H1 (cell line): ENCODE measurements around the gene CKAP5. TPM values are rescaled to one million over a fixed set of nuclear protein-coding genes. Genes with fewer than 3 reads are reported as not detected.

ENCODE experiments used
- ASH2L ChIP-seq: fragments of 200-600, 300-600 bp; sonication (generic); IDR thresholded peaks from one replicate; pipeline ENCODE4 v1.7.1; 2017; ENCODE audit warnings: low read length
- EP300 ChIP-seq, 2 experiments: IDR thresholded peaks; 1 replicate in 1 of 2; 2 replicates in 1 of 2; pipeline ENCODE4 v1.6.1; 2011 to 2012; ENCODE audit warnings: low read depth in 2 of 2, low read length in 2 of 2, mild to moderate bottlenecking in 2 of 2, borderline replicate concordance in 1 of 2, inconsistent platforms in 1 of 2, moderate library complexity in 1 of 2
- FOSL1 ChIP-seq: IDR thresholded peaks from 2 replicates; pipeline ENCODE4 v1.6.1; 2011; ENCODE audit warnings: mild to moderate bottlenecking, low read depth, low read length, moderate library complexity; ENCODE audit not compliant: insufficient read depth
- HDAC2 ChIP-seq, 2 experiments: fragments of 300-600 bp in 1 of 2; sonication (generic) in 1 of 2; IDR thresholded peaks; 2 replicates each; pipeline ENCODE4 v1.6.1; 2011 to 2012; ENCODE audit warnings: low read depth in 2 of 2, low read length in 2 of 2, mild to moderate bottlenecking in 2 of 2, moderate library complexity in 2 of 2, borderline replicate concordance in 1 of 2, inconsistent platforms in 1 of 2
- RBBP5 ChIP-seq: IDR thresholded peaks from 2 replicates; pipeline ENCODE4 v1.7.1; 2012; ENCODE audit warnings: low read depth, mild to moderate bottlenecking, inconsistent platforms, low read length, moderate library complexity, borderline replicate concordance
- RFX5 ChIP-seq: IDR thresholded peaks from 2 replicates; pipeline ENCODE4 v1.6.1; 2011; ENCODE audit warnings: low read depth, low read length, improper control_type of control experiment, borderline replicate concordance
- TCF12 ChIP-seq: IDR thresholded peaks from 2 replicates; pipeline ENCODE4 v1.6.1; 2011; ENCODE audit warnings: low read depth, mild to moderate bottlenecking, low read length
- polyA plus RNA-seq, 7 experiments: library from polyadenylated mRNA; depleted of rRNA in 3 of 7; stranded (reverse) in 5 of 7; unstranded in 2 of 7; fragments of >200 nt in 5 of 7; fragments of 200-250 nt in 2 of 7; gene quantifications; 1 replicate in 5 of 7; 2 replicates in 1 of 7; 4 replicates in 1 of 7; pipeline versions ENCODE4 v1.2.1 to v1.2.3, GENCODE V29; 2011 to 2013; ENCODE audit warnings: missing spikeins in 2 of 7, mixed read lengths in 2 of 7
- total RNA-seq: library from RNA; stranded (reverse); fragmentation: NEBNext Ultra II Directional; extraction: Animal tissue kit (Norgen Biotek cat#: 25700); gene quantifications from 2 replicates; pipeline ENCODE4 v1.2.1, GENCODE V29; 2021
- TF ChIP-seq, protein P1 (sequence below): fragments of 300-600 bp; sonication (generic); IDR thresholded peaks from 2 replicates; pipeline ENCODE4 v1.7.1; 2012; ENCODE audit warnings: low read length, moderate library complexity, mild to moderate bottlenecking, inconsistent platforms; ENCODE audit not compliant: insufficient replicate concordance
- TF ChIP-seq, protein P2 (sequence below): IDR thresholded peaks from 2 replicates; pipeline ENCODE4 v1.6.1; 2012; ENCODE audit warnings: inconsistent platforms

The CKAP5 gene
- total and polyA plus RNA-seq, 2 of the 8 experiments (the other 6 are each of a cell fraction or from before 2014, with no cell fraction given) = 64.8 to 185 TPM

DNA sequence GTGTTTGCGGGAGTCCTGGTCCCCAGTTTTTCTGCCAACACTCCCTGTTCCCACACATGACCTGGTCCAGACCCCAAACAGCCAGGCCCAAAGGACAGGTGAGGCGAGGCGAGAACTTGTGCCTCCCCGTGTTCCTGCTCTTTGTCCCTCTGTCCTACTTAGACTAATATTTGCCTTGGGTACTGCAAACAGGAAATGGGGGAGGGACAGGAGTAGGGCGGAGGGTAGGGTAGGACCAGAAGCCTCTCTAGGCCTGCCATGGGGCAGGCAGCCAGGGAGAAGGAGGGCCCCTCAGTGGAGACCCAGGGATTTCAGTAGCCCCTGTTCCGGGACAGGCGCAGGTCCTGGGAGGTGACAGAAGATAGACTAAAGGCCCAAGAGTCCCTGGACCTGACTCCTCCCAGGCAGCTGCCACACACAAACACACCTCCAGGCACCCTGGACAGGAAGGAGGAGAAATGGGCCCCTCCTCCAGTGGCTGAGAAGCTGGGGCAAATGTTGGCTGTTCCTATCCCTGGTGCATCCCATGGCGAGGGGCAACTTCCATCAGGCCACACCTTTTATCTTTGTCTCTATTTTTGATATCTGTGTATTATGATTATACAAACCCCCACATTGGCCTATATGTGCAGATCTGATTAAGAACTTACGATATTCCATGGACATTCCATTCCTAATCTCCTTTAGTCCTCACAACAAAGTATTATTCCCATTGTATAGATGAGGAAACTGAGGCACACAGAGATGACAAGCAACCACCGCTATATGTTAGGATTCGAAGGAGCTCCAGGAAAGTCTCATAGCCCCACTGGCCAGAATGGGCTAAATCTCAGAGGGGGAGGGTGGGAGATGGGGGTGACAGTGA is 127.7 kb downstream of the CKAP5 start (continued):
- TF ChIP-seq, protein P1, sequence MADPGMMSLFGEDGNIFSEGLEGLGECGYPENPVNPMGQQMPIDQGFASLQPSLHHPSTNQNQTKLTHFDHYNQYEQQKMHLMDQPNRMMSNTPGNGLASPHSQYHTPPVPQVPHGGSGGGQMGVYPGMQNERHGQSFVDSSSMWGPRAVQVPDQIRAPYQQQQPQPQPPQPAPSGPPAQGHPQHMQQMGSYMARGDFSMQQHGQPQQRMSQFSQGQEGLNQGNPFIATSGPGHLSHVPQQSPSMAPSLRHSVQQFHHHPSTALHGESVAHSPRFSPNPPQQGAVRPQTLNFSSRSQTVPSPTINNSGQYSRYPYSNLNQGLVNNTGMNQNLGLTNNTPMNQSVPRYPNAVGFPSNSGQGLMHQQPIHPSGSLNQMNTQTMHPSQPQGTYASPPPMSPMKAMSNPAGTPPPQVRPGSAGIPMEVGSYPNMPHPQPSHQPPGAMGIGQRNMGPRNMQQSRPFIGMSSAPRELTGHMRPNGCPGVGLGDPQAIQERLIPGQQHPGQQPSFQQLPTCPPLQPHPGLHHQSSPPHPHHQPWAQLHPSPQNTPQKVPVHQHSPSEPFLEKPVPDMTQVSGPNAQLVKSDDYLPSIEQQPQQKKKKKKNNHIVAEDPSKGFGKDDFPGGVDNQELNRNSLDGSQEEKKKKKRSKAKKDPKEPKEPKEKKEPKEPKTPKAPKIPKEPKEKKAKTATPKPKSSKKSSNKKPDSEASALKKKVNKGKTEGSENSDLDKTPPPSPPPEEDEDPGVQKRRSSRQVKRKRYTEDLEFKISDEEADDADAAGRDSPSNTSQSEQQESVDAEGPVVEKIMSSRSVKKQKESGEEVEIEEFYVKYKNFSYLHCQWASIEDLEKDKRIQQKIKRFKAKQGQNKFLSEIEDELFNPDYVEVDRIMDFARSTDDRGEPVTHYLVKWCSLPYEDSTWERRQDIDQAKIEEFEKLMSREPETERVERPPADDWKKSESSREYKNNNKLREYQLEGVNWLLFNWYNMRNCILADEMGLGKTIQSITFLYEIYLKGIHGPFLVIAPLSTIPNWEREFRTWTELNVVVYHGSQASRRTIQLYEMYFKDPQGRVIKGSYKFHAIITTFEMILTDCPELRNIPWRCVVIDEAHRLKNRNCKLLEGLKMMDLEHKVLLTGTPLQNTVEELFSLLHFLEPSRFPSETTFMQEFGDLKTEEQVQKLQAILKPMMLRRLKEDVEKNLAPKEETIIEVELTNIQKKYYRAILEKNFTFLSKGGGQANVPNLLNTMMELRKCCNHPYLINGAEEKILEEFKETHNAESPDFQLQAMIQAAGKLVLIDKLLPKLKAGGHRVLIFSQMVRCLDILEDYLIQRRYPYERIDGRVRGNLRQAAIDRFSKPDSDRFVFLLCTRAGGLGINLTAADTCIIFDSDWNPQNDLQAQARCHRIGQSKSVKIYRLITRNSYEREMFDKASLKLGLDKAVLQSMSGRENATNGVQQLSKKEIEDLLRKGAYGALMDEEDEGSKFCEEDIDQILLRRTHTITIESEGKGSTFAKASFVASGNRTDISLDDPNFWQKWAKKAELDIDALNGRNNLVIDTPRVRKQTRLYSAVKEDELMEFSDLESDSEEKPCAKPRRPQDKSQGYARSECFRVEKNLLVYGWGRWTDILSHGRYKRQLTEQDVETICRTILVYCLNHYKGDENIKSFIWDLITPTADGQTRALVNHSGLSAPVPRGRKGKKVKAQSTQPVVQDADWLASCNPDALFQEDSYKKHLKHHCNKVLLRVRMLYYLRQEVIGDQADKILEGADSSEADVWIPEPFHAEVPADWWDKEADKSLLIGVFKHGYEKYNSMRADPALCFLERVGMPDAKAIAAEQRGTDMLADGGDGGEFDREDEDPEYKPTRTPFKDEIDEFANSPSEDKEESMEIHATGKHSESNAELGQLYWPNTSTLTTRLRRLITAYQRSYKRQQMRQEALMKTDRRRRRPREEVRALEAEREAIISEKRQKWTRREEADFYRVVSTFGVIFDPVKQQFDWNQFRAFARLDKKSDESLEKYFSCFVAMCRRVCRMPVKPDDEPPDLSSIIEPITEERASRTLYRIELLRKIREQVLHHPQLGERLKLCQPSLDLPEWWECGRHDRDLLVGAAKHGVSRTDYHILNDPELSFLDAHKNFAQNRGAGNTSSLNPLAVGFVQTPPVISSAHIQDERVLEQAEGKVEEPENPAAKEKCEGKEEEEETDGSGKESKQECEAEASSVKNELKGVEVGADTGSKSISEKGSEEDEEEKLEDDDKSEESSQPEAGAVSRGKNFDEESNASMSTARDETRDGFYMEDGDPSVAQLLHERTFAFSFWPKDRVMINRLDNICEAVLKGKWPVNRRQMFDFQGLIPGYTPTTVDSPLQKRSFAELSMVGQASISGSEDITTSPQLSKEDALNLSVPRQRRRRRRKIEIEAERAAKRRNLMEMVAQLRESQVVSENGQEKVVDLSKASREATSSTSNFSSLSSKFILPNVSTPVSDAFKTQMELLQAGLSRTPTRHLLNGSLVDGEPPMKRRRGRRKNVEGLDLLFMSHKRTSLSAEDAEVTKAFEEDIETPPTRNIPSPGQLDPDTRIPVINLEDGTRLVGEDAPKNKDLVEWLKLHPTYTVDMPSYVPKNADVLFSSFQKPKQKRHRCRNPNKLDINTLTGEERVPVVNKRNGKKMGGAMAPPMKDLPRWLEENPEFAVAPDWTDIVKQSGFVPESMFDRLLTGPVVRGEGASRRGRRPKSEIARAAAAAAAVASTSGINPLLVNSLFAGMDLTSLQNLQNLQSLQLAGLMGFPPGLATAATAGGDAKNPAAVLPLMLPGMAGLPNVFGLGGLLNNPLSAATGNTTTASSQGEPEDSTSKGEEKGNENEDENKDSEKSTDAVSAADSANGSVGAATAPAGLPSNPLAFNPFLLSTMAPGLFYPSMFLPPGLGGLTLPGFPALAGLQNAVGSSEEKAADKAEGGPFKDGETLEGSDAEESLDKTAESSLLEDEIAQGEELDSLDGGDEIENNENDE = no peak
- TF ChIP-seq TCF12 (no peak), ASH2L (no peak), RBBP5 (no peak), EP300 (IDR thresholded peaks at IDR 0.05; ENCODE audit: borderline replicate concordance in 1 of 2, low read depth in 2 of 2, low read length in 2 of 2) (no peak), FOSL1 (no peak), RFX5 (no peak), HDAC2 (IDR thresholded peaks at IDR 0.05; ENCODE audit: borderline replicate concordance in 1 of 2, low read depth in 2 of 2, low read length in 2 of 2) (no peak)
- TF ChIP-seq, protein P2, sequence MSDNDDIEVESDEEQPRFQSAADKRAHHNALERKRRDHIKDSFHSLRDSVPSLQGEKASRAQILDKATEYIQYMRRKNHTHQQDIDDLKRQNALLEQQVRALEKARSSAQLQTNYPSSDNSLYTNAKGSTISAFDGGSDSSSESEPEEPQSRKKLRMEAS = no peak
